Keratinocyte (primary cell): ENCODE results near the gene NDOR1. TPM values are rescaled to one million over a fixed set of nuclear protein-coding genes. Genes with fewer than 3 reads are reported as not detected.

Experiments
- DNase-seq: peaks from one replicate; pipeline ENCODE4 v3.0.0-alpha.2; 2011; ENCODE audit warnings: low read depth, missing footprints, low spot score
- FAIRE-seq: peaks from 2 replicates; lab custom pipeline; 2011; peaks lifted over from hg19 to GRCh38; lab: Jason Lieb, UNC
- H2AFZ ChIP-seq: 2 replicates; pipeline ENCODE4 v1.6.0; 2012; ENCODE audit warnings: low read length, control low read depth, inconsistent platforms; ENCODE audit not compliant: control insufficient read depth
- H3K27ac ChIP-seq: 2 replicates; pipeline ENCODE4 v1.5.1; 2011; ENCODE audit warnings: low read length; ENCODE audit not compliant: control insufficient read depth, insufficient read depth
- H3K27me3 ChIP-seq: 3 replicates; pipeline ENCODE4 v1.6.0; 2011; ENCODE audit warnings: low read length; ENCODE audit not compliant: control insufficient read depth, insufficient read depth; ENCODE audit errors: extremely low read depth
- H3K36me3 ChIP-seq, 2 experiments: 2 replicates in 1 of 2; 3 replicates in 1 of 2; pipeline ENCODE4 v1.5.1; 2011; ENCODE audit warnings: low read length in 2 of 2, mild to moderate bottlenecking in 1 of 2; ENCODE audit not compliant: control insufficient read depth in 2 of 2, insufficient read depth in 2 of 2; ENCODE audit errors: extremely low read depth in 1 of 2
- H3K4me1 ChIP-seq: 3 replicates; pipeline ENCODE4 v1.5.1; 2011; ENCODE audit warnings: low read length; ENCODE audit not compliant: control insufficient read depth, insufficient read depth; ENCODE audit errors: extremely low read depth
- H3K4me2 ChIP-seq: 3 replicates; pipeline ENCODE4 v1.6.0; 2011; ENCODE audit warnings: low read depth, low read length; ENCODE audit not compliant: control insufficient read depth, insufficient read depth; ENCODE audit errors: extremely low read depth
- H3K4me3 ChIP-seq, 3 experiments: fragments of 200-600 bp in 1 of 3; sonication (generic) in 1 of 3; 2 replicates in 2 of 3; 3 replicates in 1 of 3; pipeline ENCODE4 v1.5.1; 2011 to 2016; ENCODE audit warnings: low read length in 3 of 3, mild to moderate bottlenecking in 3 of 3, control low read depth in 2 of 3, inconsistent platforms in 1 of 3, low read depth in 1 of 3, mixed read lengths in 1 of 3, mixed run types in 1 of 3, moderate library complexity in 1 of 3; ENCODE audit not compliant: control insufficient read depth in 2 of 3, insufficient read depth in 2 of 3; ENCODE audit errors: extremely low read depth in 1 of 3
- H3K79me2 ChIP-seq: 2 replicates; pipeline ENCODE4 v1.6.0; 2012; ENCODE audit warnings: low read length; ENCODE audit not compliant: control insufficient read depth, insufficient read depth
- H3K9ac ChIP-seq: 3 replicates; pipeline ENCODE4 v1.6.0; 2011; ENCODE audit warnings: low read length; ENCODE audit not compliant: control insufficient read depth, insufficient read depth; ENCODE audit errors: extremely low read depth
- H3K9me1 ChIP-seq: 3 replicates; pipeline ENCODE4 v1.6.0; 2011; ENCODE audit warnings: low read length; ENCODE audit not compliant: control insufficient read depth, insufficient read depth; ENCODE audit errors: extremely low read depth
- H3K9me3 ChIP-seq: 2 replicates; pipeline ENCODE4 v1.5.1; 2012; ENCODE audit warnings: low read depth, low read length; ENCODE audit not compliant: control insufficient read depth
- H4K20me1 ChIP-seq: 3 replicates; pipeline ENCODE4 v1.6.0; 2011; ENCODE audit warnings: low read length; ENCODE audit not compliant: control insufficient read depth, insufficient read depth; ENCODE audit errors: extremely low read depth
- CTCF ChIP-seq, 3 experiments: IDR thresholded peaks in 1 of 3; conservative IDR thresholded peaks in 1 of 3; optimal IDR thresholded peaks in 1 of 3; 2 replicates in 2 of 3; 3 replicates in 1 of 3; pipeline versions ENCODE3 to v1.5.1; 2011; ENCODE audit warnings: low read length in 3 of 3, mild to moderate bottlenecking in 3 of 3, moderate library complexity in 2 of 3, control low read depth in 1 of 3, inconsistent platforms in 1 of 3; ENCODE audit not compliant: insufficient read depth in 2 of 3; ENCODE audit errors: extremely low read depth in 1 of 3
- EZH2 ChIP-seq: IDR thresholded peaks from one replicate; pipeline ENCODE4 v1.6.1; 2012; ENCODE audit warnings: inconsistent platforms, mild to moderate bottlenecking, low read length, moderate library complexity
- dilution Hi-C: fragments of 300-500 bp; cut with MboI; formaldehyde crosslinking; loops from one replicate; pipeline ENCODE4 v1.7.0; 2020; ENCODE audit warnings: low sequenced_read_pairs; ENCODE audit not compliant: extremely low pct_ligation_motif_present
- polyA plus RNA-seq, 5 experiments: library from polyadenylated mRNA; depleted of rRNA in 3 of 5; stranded (reverse) in 3 of 5; stranded (forward) in 1 of 5; unstranded in 1 of 5; fragments of >200 nt; gene quantifications; 1 replicate in 1 of 5; 2 replicates in 3 of 5; 3 replicates in 1 of 5; pipeline versions ENCODE4 v1.2.1 to v1.2.3, GENCODE V29; 2011 to 2012; ENCODE audit warnings: missing spikeins in 2 of 5, low read depth in 1 of 5, low replicate concordance in 1 of 5

Gene NDOR1
- polyA plus RNA-seq, 1 donor (not counting 4 experiments of a cell fraction or from before 2014, with no cell fraction given), result 3.9 TPM

- Histone ChIP-seq H3K4me2 (no peak overlapping the region), H3K36me3 (peaks cover 3 to 20% of the 10 kb centered on the region in 2 experiments), H3K4me1 (peaks cover 20% of the 10 kb centered on the region), H3K27ac (no peak overlapping the region), H4K20me1 (no peaks in the 10 kb centered on the region), H3K9me3 (no peaks in the 10 kb centered on the region), H3K79me2 (no peaks in the 10 kb centered on the region), H3K9me1 (no peaks in the 10 kb centered on the region), H3K27me3 (no peaks in the 10 kb centered on the region), H2AFZ (no peak overlapping the region), H3K9ac (no peak overlapping the region), H3K4me3 (no peak overlapping the region)
- DNase-seq, result no peak
- dilution Hi-C loops, result no loop called here
- no peak for FAIRE-seq
- TF ChIP-seq CTCF (optimal IDR thresholded peaks at IDR 0.05 in 1 of 3, IDR thresholded peaks at IDR 0.05 in 1 of 3, conservative IDR thresholded peaks at IDR 0.05 in 1 of 3; ENCODE audit: extremely low read depth in 1 of 3, insufficient read depth in 2 of 3, low read length in 3 of 3) (no peak), EZH2 (no peak)
Measured at GRCh38 chr9:137215196-137215986, 9.9 kb downstream of the NDOR1 start.

GRCh38 chr9:137216188-137216965, 10.9 kb downstream of the NDOR1 start:
- TF ChIP-seq CTCF (optimal IDR thresholded peaks at IDR 0.05 in 1 of 3, IDR thresholded peaks at IDR 0.05 in 1 of 3, conservative IDR thresholded peaks at IDR 0.05 in 1 of 3; ENCODE audit: extremely low read depth in 1 of 3, insufficient read depth in 2 of 3, low read length in 3 of 3) (no peak), EZH2 (no peak)
- no peak overlapping the region for H3K4me2 ChIP-seq
- H3K9ac ChIP-seq, result no peak overlapping the region
- FAIRE-seq (no peak), DNase-seq (no peak)
- no peak overlapping the region for H3K27ac ChIP-seq
- peaks cover 20% of the 10 kb centered on the region for H3K4me1 ChIP-seq
- dilution Hi-C loops, result no loop called here
- H2AFZ ChIP-seq, result no peak overlapping the region
- no peaks in the 10 kb centered on the region for H3K9me1 ChIP-seq
- no peak overlapping the region for H3K4me3 ChIP-seq
- H3K27me3 ChIP-seq, result no peaks in the 10 kb centered on the region
- H3K36me3 ChIP-seq, result peaks cover 3 to 19% of the 10 kb centered on the region in 2 experiments
- H3K9me3 ChIP-seq, result no peaks in the 10 kb centered on the region
- H3K79me2 ChIP-seq, result no peaks in the 10 kb centered on the region
- H4K20me1 ChIP-seq, result no peaks in the 10 kb centered on the region
